DMS153 treated with DMSO at 0.1 percent for 48 hours (cell line): Measurements from ENCODE around the gene FDPS.

ENCODE experiments used
- DNase-seq: peaks from one replicate; lab custom pipeline; 2025; ENCODE audit not compliant: unreplicated experiment; lab: John Stamatoyannopoulos, UW

FDPS gene

DNA sequence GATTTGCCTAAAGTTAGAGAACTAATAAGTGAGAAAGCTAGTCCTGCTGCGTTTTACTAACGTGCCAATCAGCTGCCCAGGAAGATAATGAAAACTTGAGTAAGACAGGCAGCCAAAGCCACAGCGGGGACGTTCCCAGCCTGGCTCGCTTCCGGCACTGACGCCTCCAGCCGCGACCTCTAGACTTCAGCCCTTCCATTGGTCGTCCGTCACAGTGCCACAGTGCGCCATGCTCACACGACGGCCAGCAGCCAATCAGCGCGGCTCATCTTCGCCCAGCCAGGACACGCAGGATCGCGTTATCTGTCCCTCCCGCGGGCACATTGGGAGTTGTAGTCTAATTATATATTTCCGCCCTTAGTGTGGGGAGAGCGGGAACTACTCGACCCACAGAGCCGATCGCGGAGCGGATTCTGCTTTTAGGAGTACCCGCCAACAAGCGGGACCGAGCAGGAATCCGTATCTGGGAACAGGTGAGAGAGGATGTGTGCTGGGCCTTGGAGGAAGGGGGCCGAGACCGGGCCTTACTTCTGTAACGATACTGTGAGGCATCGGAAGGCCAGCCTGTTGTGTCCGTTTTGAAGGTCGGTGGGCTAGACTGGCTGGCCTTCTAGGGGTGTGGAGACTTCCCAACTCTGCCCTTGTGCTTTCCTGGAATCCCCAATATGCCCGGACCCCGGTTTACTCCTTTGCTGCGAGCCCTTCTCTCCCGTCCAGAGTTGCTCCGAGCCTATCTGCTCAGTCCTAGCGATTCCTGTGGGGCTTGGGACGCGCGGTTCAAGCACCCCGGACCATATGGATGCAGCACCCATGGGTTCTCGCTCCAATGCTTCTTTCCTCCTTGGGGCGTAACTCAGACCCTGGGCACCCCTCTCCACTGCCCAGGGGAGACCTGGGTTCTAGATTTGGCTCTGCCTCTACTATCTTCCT, at the start of gene FDPS:
Gene FDPS, plus strand, starts transcription at position 374 of the 930 bp plus-strand sequence. CDS start 924 bp downstream, outside the sequence.
- DNase-seq = peak; percentile 100

DNA sequence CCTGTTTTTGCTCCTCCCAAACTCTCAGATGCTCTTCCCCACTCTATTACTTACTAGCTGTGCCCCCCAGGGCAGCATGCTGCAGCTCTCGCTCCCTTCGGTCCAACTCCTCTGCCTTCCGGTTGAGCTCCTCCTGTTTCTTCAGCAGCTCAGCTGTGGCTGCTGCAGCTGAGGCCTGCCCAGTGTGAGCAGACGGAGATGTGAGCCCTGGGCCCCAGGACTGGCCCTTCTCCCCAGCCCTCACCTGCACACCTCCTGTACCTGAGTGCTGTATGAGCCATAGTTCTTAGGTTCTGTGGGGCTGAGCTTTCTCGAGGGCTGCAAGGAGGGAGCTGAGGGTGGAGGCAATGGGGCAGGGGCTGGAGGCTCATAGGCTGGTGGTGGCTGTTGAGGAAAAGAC, 48.4 kb upstream of the FDPS start:
- no peak for DNase-seq

DNA sequence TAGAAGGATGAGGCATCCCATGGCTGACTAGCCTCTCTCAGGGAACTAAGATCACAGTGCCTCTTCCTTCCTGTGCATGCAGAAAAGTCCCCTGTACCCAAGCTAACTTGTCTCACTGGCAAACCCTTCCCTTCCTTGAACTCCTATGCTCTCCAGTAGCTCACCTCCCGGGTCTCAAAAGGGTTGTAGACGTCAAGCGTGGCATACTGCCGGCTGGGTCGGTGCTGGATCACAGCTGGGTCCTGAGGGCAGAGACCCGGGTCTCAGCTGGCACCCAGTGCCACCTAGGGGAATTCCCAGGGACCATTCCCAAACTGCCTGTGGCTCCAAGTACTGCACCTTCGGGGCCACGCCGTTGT, 47.2 kb upstream of the FDPS start:
- no peak for DNase-seq

DNA sequence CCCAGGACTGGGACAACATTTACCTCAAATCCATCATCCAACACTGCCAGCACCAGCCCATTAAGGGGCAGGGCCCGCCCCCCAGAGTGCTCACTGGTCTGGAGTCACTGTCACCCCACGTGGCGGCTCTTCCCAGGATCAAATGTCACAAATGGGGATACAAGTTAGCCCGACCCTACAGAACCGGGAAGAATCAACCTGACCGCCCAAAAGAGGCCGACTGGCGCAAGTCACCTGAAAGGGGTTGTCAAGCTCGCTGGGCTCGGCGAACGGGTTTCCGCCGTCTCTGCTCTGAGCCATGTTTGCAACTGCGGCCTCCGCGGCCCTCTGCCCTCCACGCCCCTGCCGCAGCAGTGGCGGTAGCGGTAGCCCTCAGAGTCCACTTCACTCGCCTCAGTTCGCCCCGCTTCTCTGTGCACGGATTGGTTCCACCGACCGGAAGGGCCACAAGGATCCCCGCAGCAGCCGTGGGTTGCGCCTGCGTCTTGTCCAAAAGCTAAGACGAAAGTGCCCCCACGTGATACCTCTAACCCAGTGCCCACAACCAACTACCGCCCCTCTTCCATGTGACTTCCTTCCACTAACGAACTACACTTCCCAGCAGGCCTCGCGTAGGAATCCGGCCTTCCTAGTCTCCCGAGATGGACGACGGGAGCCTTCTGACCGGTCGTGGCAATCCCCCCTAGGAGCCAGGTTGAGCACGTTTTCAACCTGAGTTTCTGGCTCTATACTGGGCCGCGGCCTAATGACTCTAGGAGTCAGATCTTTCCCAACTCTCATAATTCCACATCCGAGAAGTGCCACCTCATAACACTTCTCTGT, 46.6 kb upstream of the FDPS start, which contains the start of gene SCAMP3:
Gene SCAMP3, minus strand, starts transcription at position 509 of the 822 bp plus-strand sequence. Its CDS starts 209 bp downstream, at position 300.
- peak; percentile 99 for DNase-seq

DNA sequence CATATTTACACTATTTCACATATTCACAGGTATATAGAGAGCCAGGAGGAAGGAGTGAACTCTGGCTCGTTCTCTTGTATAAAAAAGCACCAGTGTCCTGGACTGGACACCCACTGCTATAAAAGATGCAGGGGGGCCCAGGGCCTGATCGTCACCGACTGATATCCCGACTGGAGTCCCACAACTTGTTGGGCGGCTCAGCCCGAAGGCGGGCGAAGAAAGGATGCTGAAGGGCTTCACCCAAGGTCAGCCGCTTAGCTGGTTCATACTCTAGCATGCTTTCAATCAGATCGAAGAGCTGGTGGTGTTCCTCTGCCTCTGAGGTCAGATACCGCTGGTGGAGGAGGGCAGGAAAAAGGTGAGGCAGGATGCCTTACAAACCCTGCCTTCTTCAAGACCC, 45.6 kb upstream of the FDPS start:
- DNase-seq = no peak

DNA sequence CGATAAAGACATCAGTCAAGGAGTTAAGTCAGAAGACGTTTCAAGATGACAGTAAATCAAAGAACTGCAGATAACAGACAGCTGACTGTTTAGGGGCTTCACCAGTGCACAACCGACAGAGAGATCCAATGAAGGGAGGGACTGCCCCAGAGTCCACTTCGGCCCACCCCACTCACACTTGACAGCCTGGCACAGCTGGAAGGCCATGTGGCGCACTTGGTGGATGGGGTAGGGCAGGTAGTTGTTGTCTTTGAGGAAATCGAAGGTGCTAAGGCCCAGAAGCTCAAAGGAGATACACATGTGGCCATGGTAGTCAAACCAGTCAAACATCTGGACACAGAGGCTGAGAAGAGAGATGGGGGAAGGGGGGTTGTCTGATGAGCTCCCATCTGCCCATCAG, 42.1 kb upstream of the FDPS start:
- no peak for DNase-seq

DNA sequence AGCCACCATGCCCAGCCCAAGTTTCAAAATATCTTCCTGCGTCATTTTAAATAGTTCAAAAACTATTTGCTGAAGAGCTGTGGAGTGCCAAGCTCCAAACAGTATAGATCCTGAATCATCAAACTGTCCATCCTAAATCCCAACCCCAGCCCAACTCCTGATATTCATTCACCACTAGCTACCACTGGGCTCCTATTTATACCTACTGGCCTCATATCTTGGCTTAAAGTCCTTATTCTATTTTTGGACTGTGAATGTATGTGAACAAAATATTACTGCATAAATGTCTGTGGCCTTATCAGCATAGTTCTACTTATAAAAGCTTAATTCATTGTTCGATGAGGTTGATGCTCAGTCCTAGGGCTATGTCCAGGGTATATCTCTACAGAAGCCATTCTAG, 41.3 kb upstream of the FDPS start:
- DNase-seq = no peak

DNA sequence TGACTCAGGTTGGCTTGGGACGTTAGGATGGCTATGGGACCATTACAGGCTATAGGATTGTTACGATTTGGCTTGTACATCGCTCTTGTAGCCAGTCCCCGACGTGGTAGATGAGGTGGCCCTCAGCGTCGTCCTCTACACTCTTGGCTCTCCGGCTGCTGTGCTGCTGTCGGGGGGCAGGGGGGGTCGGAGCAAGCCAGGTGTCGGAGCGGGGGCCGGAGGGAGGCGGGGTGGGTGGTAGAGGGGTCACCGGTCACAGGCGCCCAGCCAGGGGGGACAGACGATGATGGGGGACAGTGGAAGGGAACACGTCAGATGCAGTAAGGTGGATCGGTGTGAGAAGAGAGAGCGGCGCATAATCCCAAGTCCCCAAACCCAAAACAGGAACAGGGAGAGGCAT, 40.0 kb upstream of the FDPS start:
- DNase-seq = no peak

DNA sequence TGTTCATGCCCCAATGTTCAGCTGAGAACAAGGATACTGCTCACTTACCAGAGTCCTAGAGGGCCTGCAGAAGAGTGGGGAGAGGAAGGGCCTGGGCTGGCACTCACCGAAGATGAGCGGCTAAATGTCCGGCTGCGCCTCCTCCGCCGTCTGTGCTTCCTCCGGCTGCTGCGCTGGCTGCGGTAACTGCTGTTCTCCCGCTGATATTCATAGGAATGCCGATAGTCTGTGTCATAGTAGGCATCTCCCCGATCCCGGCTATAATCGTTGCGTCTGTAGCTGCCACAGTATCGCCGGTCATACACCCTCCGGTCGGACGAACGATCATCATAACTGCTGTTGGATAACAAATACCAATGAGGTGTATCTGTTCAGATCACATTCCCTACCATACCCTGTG, 39.3 kb upstream of the FDPS start:
- no peak for DNase-seq

DNA sequence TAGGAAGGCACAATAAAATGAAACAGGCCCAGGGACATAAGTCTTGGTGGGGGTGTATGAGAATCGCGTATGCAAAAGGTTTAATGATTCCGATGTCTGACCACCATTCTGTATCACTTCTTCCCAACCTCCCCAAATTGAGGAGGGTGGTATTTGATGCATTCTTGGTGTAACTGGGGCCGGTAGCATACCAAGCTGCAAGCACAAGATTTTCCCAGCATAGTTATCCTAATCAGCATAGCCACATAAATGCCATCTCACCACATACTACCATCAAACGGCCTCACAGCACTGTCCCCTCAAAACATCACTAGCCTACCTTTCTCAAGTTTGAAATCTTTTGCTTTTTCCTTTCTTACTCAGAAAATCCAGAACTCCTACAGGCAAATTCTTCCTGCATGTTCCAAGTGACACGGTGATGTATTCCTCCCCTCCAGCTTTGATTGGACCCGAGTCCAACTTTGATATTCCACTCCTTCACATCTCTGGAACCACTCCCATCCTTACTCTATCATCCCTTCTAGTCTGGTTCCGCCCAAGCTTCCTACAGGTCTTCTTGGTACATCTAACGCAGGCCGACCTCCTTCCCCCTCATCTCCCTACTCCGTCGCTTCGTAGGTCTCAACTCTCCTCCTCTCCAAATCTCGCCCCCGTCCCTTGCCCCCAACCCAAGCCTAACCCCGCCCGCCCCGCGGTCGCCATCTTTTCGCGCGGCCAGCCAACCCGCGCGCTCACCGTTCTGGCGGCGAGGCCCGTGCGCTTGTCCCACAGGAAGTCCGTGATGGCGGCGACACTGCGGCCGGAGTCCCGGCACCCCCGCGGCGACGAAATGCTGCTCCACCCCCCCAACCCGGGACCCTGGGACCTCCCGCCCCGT, 36.0 kb upstream of the FDPS start:
- peak; percentile 67 for DNase-seq

DNA sequence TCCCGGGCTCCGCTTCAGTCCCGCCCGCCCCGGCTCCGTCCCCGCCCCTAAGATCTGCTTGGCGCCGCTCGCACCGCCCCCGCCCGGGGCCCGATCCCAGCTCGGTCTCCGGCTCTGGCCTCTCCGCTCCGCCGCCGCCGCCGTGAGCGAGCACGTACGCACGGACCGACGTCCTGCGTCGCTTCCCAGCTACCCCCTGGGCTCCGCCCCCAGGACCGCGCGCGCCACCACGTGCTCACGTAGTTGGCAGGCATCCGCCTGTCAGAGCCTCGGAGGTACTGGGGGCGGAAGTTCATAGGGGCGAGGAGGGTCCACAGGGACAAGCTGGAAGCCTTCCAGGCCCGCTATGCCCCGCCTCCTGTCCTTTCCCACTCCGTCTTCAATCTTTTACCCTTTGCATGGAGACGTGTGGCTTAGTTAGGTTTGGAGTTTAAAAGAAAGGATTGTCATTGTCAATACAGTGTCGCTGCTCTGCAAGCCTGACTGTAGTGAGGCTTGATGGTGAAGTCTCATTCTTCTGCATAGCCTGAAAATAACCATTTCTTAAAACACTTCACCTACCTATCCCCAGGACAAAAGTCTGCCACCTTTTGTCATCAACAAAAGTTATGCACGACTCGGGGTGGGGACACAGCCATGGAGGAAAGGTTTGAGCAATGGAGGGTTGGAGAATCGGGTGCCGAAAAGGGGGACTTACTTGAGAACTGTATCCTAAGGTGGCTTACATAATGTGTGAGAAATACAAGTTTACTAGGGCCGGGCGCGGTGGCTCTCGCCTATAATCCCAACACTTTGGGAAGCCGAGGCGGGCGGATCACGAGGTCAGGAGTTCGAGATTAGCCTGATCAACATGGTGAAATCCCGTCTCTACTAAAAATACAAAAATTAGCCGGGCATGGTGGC, 35.1 kb upstream of the FDPS start, which contains the start of gene CLK2:
Gene CLK2, minus strand, starts transcription at position 162 of the 903 bp plus-strand sequence. CDS start 2,527 bp downstream, outside the sequence.
- peak; percentile 99 for DNase-seq

DNA sequence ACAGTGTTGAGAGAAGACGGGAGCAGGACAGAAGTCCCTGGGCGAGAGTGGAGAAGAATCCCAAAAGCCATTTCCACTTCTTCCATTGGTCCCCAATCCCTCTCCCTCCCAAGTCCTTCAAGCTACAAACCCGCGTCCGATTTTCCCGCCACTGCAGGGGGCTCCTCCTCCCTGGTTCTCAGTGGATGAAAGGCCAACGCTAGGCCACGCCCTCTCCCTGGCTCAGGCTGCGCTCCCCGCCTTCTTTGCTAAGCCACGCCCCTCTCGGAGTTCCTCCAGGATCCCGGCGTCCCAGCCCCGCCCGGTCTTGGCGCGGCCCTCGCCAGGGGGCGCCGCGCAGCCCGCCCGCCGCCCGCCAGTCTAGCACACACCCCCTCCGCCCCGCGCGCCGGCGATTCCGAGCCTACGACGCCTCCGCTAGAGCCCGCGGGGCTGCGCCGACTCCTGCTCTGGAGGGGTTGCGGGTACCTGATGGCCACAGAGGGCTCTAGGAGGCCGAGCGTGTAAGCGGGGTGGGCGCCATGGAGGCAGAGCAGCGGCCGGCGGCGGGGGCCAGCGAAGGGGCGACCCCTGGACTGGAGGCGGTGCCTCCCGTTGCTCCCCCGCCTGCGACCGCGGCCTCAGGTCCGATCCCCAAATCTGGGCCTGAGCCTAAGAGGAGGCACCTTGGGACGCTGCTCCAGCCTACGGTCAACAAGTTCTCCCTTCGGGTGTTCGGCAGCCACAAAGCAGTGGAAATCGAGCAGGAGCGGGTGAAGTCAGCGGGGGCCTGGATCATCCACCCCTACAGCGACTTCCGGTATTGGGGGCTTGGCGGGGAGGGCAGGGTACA, 31.4 kb upstream of the FDPS start, which contains the start of gene HCN3:
Gene HCN3, plus strand, starts transcription at position 394 of the 832 bp plus-strand sequence. Its CDS starts 128 bp downstream, at position 522.
- DNase-seq = peak; percentile 99

DNA sequence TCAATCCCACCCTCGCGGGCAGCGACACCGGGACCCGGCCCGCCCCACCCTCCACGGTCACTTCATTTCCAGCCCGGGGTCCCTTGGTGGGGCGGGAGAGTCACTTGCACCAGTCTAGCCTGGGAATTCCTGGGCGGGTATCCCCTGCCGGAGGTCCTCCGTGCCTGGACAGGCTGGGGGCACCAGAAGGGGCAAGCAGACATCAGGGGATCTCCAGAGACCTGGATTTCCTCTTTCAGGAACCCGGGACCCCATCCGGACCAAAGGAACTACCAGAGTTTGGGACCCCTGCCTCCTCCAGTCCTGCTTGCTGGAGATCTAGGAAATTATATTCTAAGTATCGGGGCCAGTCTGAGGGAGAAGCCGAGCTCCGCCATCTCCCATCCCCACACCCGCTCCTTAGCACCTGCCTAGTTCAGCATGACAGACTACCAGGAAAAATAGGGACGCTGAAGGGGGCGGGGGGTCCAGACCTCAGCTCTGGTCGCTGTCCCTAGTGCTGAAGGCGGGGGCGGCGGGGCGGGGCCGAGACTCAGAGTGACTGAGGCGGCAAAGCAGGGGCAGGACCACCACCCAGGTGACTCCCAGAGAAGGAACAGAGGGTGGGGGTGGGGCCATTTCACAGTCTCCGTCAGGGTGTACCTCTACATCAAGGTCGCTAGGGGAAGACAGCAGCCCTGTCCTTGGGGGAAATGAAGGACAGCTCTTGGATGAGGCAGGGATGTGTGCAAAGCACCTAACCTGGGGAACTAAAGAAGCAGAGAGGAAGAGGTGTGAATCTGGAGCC, 30.6 kb upstream of the FDPS start:
- DNase-seq = peak; percentile 79

DNA sequence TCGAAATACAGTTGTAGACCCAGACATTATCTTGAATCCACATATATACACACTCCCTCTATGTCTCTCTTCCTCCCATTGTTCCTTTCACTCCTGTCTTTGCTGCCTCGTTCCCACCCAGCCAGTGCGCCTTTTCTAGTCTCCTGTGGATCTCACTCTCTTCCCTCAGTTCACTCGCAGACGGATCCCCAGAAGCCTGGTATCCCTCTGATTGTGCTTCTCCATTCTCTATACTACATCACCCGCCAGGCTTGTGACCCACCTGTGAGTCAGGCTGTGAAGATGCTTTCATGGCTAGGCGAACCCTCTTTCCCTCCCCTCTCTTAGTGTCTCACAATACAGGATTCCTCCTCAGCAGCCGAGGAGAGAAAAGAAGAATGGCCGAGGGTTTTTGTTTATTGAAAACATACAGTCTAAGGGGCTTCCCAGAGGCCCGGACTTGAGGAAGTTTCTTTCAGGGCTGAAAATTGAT, 29.9 kb upstream of the FDPS start:
- DNase-seq = no peak

DNA sequence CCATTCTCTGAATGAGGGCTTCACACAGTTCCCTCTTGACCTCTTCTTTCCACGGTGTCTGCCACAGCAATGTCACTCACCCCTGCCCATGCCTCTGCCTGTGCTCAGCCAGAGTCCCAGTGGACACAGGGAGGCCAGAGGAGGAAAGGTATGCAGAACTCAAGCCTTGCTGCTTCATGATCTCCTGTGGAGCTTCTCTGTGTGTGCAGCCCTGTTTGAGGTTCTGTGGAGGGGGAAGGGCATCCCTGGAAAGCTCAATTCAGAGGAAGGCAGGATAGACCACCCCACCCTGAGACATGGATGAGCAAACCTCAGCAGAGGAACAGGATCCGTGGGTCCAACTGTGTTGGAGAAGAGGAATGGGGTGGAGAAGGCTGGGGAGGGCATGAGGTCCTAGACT, 29.4 kb upstream of the FDPS start:
- no peak for DNase-seq

DNA sequence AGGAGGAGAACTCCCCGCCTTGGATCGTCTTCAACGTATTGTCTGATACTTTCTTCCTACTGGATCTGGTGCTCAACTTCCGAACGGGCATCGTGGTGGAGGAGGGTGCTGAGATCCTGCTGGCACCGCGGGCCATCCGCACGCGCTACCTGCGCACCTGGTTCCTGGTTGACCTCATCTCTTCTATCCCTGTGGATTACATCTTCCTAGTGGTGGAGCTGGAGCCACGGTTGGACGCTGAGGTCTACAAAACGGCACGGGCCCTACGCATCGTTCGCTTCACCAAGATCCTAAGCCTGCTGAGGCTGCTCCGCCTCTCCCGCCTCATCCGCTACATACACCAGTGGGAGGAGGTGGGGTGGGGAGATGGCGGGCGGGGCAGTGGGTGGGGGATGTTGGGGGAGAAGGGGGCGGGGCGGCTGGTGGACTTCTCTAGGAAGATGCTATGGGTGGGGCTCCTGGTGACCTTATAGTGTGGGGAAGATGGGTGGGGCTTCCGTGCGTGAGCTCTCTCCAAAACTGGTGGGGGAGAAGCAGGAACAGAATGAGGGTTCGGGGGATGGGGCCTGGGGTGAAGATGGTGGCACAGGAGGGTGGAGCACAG, 26.1 kb upstream of the FDPS start:
- no peak for DNase-seq

DNA sequence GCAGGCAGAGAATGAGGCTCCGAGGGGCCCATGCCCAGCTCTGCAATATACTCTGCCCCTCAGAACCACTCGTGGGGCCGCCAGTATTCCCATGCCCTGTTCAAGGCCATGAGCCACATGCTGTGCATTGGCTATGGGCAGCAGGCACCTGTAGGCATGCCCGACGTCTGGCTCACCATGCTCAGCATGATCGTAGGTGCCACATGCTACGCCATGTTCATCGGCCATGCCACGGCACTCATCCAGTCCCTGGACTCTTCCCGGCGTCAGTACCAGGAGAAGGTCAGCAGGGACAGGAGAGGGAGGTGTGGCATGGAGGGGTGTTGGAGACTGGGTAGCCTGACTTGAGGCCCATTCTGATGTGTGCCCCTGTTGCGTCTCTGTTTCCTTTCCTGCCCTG, 24.2 kb upstream of the FDPS start:
- DNase-seq = no peak
